ENCODE results near the gene SCFD2. TPM values are rescaled to one million over a fixed set of nuclear protein-coding genes. Genes with fewer than 3 reads are reported as not detected.

The SCFD2 gene
- total RNA-seq, 1 donor from 2014 or later: 11.9 TPM

- no peak overlapping the region for H3K9ac ChIP-seq (ENCODE audit: low read length)
- FAIRE-seq (no peak), DNase-seq (ENCODE audit: low read depth) (no peak)
- H2AFZ ChIP-seq (ENCODE audit: low read depth, low read length): no peak overlapping the region
- H3K36me3 Mint-ChIP-seq (ENCODE audit: low read depth, unreplicated experiment): peaks cover 3% of the 10 kb centered on the region
- H3K27me3 ChIP-seq (ENCODE audit: insufficient read depth, low read length): no peaks in the 10 kb centered on the region
- peaks cover 1% of the 10 kb centered on the region for H3K4me1 Mint-ChIP-seq (ENCODE audit: low read depth, unreplicated experiment)
- no peak overlapping the region for H3K27ac ChIP-seq (ENCODE audit: low read depth, low read length)
- peaks cover 8% of the 10 kb centered on the region for H3K9me3 Mint-ChIP-seq (ENCODE audit: unreplicated experiment)
- no peak overlapping the region for H3K27ac Mint-ChIP-seq (ENCODE audit: unreplicated experiment)
- no peaks in the 10 kb centered on the region for H4K20me1 ChIP-seq (ENCODE audit: insufficient read depth, low read length)
- H3K4me2 ChIP-seq (ENCODE audit: low read length): no peak overlapping the region
- no peaks in the 10 kb centered on the region for H3K79me2 ChIP-seq (ENCODE audit: insufficient read depth, low read length)
- H3K4me3 Mint-ChIP-seq (ENCODE audit: unreplicated experiment): no peak overlapping the region
- H3K9me3 ChIP-seq (ENCODE audit: insufficient read depth, low read depth, low read length): no peaks in the 10 kb centered on the region
- H3K27me3 Mint-ChIP-seq (ENCODE audit: low read depth, unreplicated experiment): peaks cover 2% of the 10 kb centered on the region
- H3K4me1 ChIP-seq (ENCODE audit: insufficient read depth, low read length): no peaks in the 10 kb centered on the region
- H3K36me3 ChIP-seq (ENCODE audit: insufficient read depth, low read length): no peaks in the 10 kb centered on the region
- no peak overlapping the region for H3K4me3 ChIP-seq (ENCODE audit: insufficient read depth, low read depth, low read length)
- TF ChIP-seq CTCF (IDR thresholded peaks at IDR 0.05; ENCODE audit: insufficient read depth, low read depth, low read length): no peak
- no peak for TF ChIP-seq EZH2 (IDR thresholded peaks at IDR 0.05; ENCODE audit: insufficient read depth, low read length)
Observed at GRCh38 chr4:52889354-52889753, 476.5 kb downstream of the SCFD2 start.

GRCh38 chr4:52884994-52885393, 480.9 kb downstream of the SCFD2 start:
- H3K4me3 ChIP-seq (ENCODE audit: insufficient read depth, low read depth, low read length): no peak overlapping the region
- Mint-ChIP-seq H3K4me3 (ENCODE audit: unreplicated experiment) (no peak overlapping the region), H3K27me3 (ENCODE audit: low read depth, unreplicated experiment) (no peaks in the 10 kb centered on the region), H3K4me1 (ENCODE audit: low read depth, unreplicated experiment) (peaks cover 2% of the 10 kb centered on the region), H3K27ac (ENCODE audit: unreplicated experiment) (no peak overlapping the region), H3K36me3 (ENCODE audit: low read depth, unreplicated experiment) (peaks cover 10% of the 10 kb centered on the region), H3K9me3 (ENCODE audit: unreplicated experiment) (peaks cover 13% of the 10 kb centered on the region)
- H3K79me2 ChIP-seq (ENCODE audit: insufficient read depth, low read length): no peaks in the 10 kb centered on the region
- DNase-seq (ENCODE audit: low read depth): no peak
- H4K20me1 ChIP-seq (ENCODE audit: insufficient read depth, low read length): no peaks in the 10 kb centered on the region
- no peaks in the 10 kb centered on the region for H3K4me1 ChIP-seq (ENCODE audit: insufficient read depth, low read length)
- no peak overlapping the region for H3K4me2 ChIP-seq (ENCODE audit: low read length)
- no peaks in the 10 kb centered on the region for H3K27me3 ChIP-seq (ENCODE audit: insufficient read depth, low read length)
- TF ChIP-seq CTCF (IDR thresholded peaks at IDR 0.05; ENCODE audit: insufficient read depth, low read depth, low read length) (no peak), EZH2 (IDR thresholded peaks at IDR 0.05; ENCODE audit: insufficient read depth, low read length) (no peak)
- H3K9me3 ChIP-seq (ENCODE audit: insufficient read depth, low read depth, low read length): no peaks in the 10 kb centered on the region
- H3K36me3 ChIP-seq (ENCODE audit: insufficient read depth, low read length): no peaks in the 10 kb centered on the region
- H2AFZ ChIP-seq (ENCODE audit: low read depth, low read length): no peak overlapping the region
- FAIRE-seq: no peak
- H3K27ac ChIP-seq (ENCODE audit: low read depth, low read length): no peak overlapping the region
- no peak overlapping the region for H3K9ac ChIP-seq (ENCODE audit: low read length)

GRCh38 chr4:52883707-52884669, 481.9 kb downstream of the SCFD2 start:
- Mint-ChIP-seq H3K27me3 (ENCODE audit: low read depth, unreplicated experiment) (peaks cover 3% of the 10 kb centered on the region), H3K9me3 (ENCODE audit: unreplicated experiment) (peaks cover 13% of the 10 kb centered on the region), H3K27ac (ENCODE audit: unreplicated experiment) (peak overlapping the region; percentile 15), H3K4me3 (ENCODE audit: unreplicated experiment) (no peak overlapping the region), H3K36me3 (ENCODE audit: low read depth, unreplicated experiment) (peaks cover 10% of the 10 kb centered on the region), H3K4me1 (ENCODE audit: low read depth, unreplicated experiment) (peaks cover 2% of the 10 kb centered on the region)
- H3K4me3 ChIP-seq (ENCODE audit: insufficient read depth, low read depth, low read length): no peak overlapping the region
- H2AFZ ChIP-seq (ENCODE audit: low read depth, low read length): no peak overlapping the region
- no peaks in the 10 kb centered on the region for H3K27me3 ChIP-seq (ENCODE audit: insufficient read depth, low read length)
- H3K4me1 ChIP-seq (ENCODE audit: insufficient read depth, low read length): no peaks in the 10 kb centered on the region
- TF ChIP-seq EZH2 (IDR thresholded peaks at IDR 0.05; ENCODE audit: insufficient read depth, low read length) (no peak), CTCF (IDR thresholded peaks at IDR 0.05; ENCODE audit: insufficient read depth, low read depth, low read length) (no peak)
- H3K79me2 ChIP-seq (ENCODE audit: insufficient read depth, low read length): no peaks in the 10 kb centered on the region
- DNase-seq (ENCODE audit: low read depth): no peak
- H3K9ac ChIP-seq (ENCODE audit: low read length): no peak overlapping the region
- no peak overlapping the region for H3K27ac ChIP-seq (ENCODE audit: low read depth, low read length)
- H4K20me1 ChIP-seq (ENCODE audit: insufficient read depth, low read length): no peaks in the 10 kb centered on the region
- no peaks in the 10 kb centered on the region for H3K36me3 ChIP-seq (ENCODE audit: insufficient read depth, low read length)
- no peak overlapping the region for H3K4me2 ChIP-seq (ENCODE audit: low read length)
- H3K9me3 ChIP-seq (ENCODE audit: insufficient read depth, low read depth, low read length): no peaks in the 10 kb centered on the region
- no peak for FAIRE-seq

All from astrocyte (in vitro differentiated cells and primary cell).